Activated CD4-positive, alpha-beta T cell treated with anti-CD3 and anti-CD28 coated beads, Interleukin-2, amount 50 U/mL, for 24 hours (primary cell): ENCODE results near the gene CRACDL.

ENCODE experiments used
- DNase-seq, 2 donors: peaks; one replicate each; pipeline ENCODE4 v3.0.0-alpha.2; 2020; ENCODE audit warnings: low read depth in 1 of 2, low spot score in 1 of 2

CRACDL gene

GRCh38 chr2:98805412-98806171 lies 130.4 kb downstream of the CRACDL start:
- DNase-seq = no peak

- no peak for DNase-seq
These were observed 131.3 kb downstream of the CRACDL start for GRCh38 chr2:98804736-98805135.

GRCh38 chr2:98804265-98804650 lies 131.8 kb downstream of the CRACDL start:
- no peak for DNase-seq

GRCh38 chr2:98803405-98804264 lies 132.4 kb downstream of the CRACDL start:
- DNase-seq = no peak

GRCh38 chr2:98802344-98802743 lies 133.7 kb downstream of the CRACDL start:
- DNase-seq = no peak

GRCh38 chr2:98801921-98802321 lies 134.1 kb downstream of the CRACDL start:
- no peak for DNase-seq

- no peak for DNase-seq
These were observed 134.7 kb downstream of the CRACDL start for GRCh38 chr2:98801286-98801685.

GRCh38 chr2:98800330-98801064 lies 135.5 kb downstream of the CRACDL start:
- no peak for DNase-seq

- no peak for DNase-seq
These were observed 136.4 kb downstream of the CRACDL start for GRCh38 chr2:98799375-98800329.

GRCh38 chr2:98796775-98797544 lies 139.1 kb downstream of the CRACDL start:
- DNase-seq = no peak

- DNase-seq = no peak
These were observed 139.9 kb downstream of the CRACDL start for GRCh38 chr2:98795891-98796676.

- no peak for DNase-seq
These were observed 141.9 kb downstream of the CRACDL start for GRCh38 chr2:98793897-98794830.

GRCh38 chr2:98793275-98793674 lies 142.8 kb downstream of the CRACDL start:
- DNase-seq = no peak

- DNase-seq = no peak
These were observed 145.8 kb downstream of the CRACDL start for GRCh38 chr2:98790221-98790620.

GRCh38 chr2:98787700-98788099 lies 148.3 kb downstream of the CRACDL start:
- DNase-seq = no peak

- no peak for DNase-seq
These were observed 149.8 kb downstream of the CRACDL start for GRCh38 chr2:98786179-98786578.

- no peak for DNase-seq
These were observed 153.5 kb downstream of the CRACDL start for GRCh38 chr2:98782570-98782969.

- no peak for DNase-seq
These were observed 154.2 kb downstream of the CRACDL start for GRCh38 chr2:98781822-98782221.
